GM10248 (cell line): ENCODE results near the gene HOGA1.

Experiments
- CTCF ChIA-PET: fragments of 300-600 bp; sonication (Branson Sonifier 250); formaldehyde crosslinking; extraction: SDS; loops from one replicate; lab custom pipeline; 2021; ENCODE audit warnings: antibody characterized with exemption; lab: Yijun Ruan, JAX
- POLR2A ChIA-PET: fragments of 350-650 bp; sonication (Branson Sonifier 250); formaldehyde crosslinking; extraction: SDS; loops from one replicate; lab custom pipeline; 2020; ENCODE audit warnings: antibody characterized with exemption; lab: Yijun Ruan, JAX
- DNase-seq: peaks from one replicate; pipeline ENCODE4 v3.0.0; 2012; ENCODE audit errors: extremely low spot score
- TF ChIP-seq, protein P1 (sequence below): IDR thresholded peaks from 2 replicates; pipeline ENCODE4 v1.5.1; 2012; ENCODE audit warnings: mild to moderate bottlenecking, low read depth; ENCODE audit errors: extremely low read depth, missing control alignments, control extremely low read depth

Gene HOGA1

GRCh38 chr10:97539523-97540200, 44.5 kb upstream of the HOGA1 start:
- TF ChIP-seq, protein P1, sequence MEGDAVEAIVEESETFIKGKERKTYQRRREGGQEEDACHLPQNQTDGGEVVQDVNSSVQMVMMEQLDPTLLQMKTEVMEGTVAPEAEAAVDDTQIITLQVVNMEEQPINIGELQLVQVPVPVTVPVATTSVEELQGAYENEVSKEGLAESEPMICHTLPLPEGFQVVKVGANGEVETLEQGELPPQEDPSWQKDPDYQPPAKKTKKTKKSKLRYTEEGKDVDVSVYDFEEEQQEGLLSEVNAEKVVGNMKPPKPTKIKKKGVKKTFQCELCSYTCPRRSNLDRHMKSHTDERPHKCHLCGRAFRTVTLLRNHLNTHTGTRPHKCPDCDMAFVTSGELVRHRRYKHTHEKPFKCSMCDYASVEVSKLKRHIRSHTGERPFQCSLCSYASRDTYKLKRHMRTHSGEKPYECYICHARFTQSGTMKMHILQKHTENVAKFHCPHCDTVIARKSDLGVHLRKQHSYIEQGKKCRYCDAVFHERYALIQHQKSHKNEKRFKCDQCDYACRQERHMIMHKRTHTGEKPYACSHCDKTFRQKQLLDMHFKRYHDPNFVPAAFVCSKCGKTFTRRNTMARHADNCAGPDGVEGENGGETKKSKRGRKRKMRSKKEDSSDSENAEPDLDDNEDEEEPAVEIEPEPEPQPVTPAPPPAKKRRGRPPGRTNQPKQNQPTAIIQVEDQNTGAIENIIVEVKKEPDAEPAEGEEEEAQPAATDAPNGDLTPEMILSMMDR = no peak
- no peak for DNase-seq
- CTCF ChIA-PET = interaction anchor here (0.9 to 7.1 kb wide), 4 partner anchors 11 to 158 kb away, joined by 3 to 108 read pairs (median 3); no protein-coding TSS in a partner anchor
- POLR2A ChIA-PET = no interaction called here

DNA sequence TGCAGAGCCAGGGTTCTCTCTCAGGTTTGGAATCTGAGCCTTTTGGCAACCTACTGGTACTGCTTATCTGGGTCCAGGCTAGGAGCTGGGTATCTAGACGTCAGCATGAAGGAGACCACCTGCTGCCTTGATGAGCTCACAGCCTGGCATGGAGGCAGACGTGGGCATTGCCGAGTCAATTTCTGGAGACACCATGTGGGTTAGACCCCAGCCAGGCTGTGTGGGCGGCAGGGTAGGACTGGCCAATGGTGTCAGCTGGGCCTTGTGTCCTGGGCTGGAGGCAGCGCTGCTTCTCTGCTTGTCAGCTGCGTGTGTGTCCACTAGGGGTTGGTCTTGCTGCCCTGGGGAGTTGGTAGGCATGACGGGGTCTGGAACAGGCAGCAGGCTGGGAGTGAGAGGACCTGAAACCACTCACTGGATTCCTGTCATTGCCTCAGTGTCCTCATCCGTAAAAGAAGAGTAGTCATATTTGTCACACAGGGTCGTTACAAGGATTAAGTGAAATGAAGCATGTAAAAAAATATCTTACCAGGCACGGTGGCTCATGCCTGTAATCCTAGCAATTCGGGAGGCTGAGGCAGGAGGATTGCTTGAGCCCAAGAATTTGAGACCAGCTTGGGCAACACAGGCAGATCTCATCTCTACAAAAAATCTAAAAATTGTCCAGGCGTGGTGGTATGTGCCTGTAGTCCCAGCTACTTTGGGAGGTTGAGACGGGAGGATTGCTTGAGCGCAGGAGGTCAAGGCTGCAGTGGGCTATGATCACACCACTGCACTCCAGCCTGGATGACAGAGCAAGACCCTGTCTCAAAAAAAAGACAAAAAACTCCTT, 43.3 kb upstream of the HOGA1 start:
- DNase-seq = no peak
- TF ChIP-seq, protein P1 = no peak
- CTCF ChIA-PET = interaction anchor here (1.4 to 3.3 kb wide), 2 partner anchors 12 to 156 kb away, joined by 3 to 21 read pairs; no protein-coding TSS in a partner anchor
- POLR2A ChIA-PET = no interaction called here

DNA sequence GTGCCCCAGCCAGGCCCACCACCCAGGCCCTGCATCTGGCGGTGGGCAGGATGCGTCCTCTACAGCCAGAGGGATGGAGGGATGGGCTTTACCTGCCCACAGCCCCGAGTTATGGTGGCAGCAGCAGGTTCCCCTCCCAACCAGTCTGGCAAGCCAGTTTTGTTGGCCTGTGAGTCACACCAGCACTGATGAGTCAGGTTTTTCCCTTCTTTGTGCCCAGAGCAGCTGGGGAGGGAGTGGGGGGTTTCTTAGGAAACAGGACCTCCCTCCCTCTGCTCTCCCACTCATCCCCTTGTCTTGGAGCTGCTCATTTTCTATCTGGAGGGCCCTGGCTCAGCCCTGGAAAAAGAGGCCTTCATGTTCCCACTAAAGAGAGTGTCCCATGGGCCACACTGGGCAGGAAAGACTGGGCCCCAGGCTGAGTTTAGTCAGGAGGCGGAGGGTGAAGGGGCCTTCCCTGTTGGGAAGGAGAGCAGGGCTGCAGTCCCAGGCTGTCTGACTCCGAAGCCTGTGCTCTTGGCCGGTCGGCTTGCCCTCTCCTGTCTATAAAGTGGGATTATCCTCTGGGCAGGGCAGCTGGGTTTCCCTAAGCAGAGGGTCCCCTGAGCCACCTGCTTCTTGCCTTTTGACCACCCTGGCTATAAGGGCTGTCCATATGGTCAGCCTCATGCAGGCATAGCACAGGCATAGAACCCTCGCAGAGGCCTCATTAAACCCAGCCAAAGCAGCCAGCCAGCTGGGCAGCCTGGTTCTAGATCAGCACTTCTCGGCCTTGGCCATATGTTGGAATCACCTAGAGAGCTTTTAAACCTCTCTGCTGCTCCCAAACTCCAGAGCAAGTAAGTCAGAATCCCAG, 41.8 kb upstream of the HOGA1 start:
- TF ChIP-seq, protein P1 = no peak
- POLR2A ChIA-PET = no interaction called here
- CTCF ChIA-PET = interaction anchor here (1.4 to 3.3 kb wide), 2 partner anchors 9 to 11 kb away, joined by 3 to 21 read pairs; no protein-coding TSS in a partner anchor
- DNase-seq = no peak

GRCh38 chr10:97543025-97543546, 41.1 kb upstream of the HOGA1 start:
- ChIA-PET CTCF (interaction anchor here (1.4 to 3.3 kb wide), 2 partner anchors 10 kb away, joined by 3 to 21 read pairs; no protein-coding TSS in a partner anchor), POLR2A (no interaction called here)
- no peak for DNase-seq
- TF ChIP-seq, protein P1 = no peak

- POLR2A ChIA-PET = no interaction called here
- CTCF ChIA-PET = interaction anchor here (10.5 kb wide), 1 partner anchor 11 kb away, joined by 108 read pairs; no protein-coding TSS in a partner anchor
- TF ChIP-seq, protein P1 = no peak
- no peak for DNase-seq
These were observed 37.5 kb upstream of the HOGA1 start for GRCh38 chr10:97546456-97547270.
